Peyer's patch (tissue), 4 donors: Measurements from ENCODE around the gene DGCR8. TPM values are rescaled to one million over a fixed set of nuclear protein-coding genes. Genes with fewer than 3 reads are reported as not detected.

ENCODE experiments used
- DNase-seq, 3 donors: peaks; one replicate each; pipeline ENCODE4 v3.0.0-alpha.2; 2017 to 2019
- H3K27ac ChIP-seq, 4 donors: fragments of 200-600 bp; sonication (generic); one replicate each; pipeline ENCODE4 v1.5.1; 2016 to 2019
- H3K27me3 ChIP-seq, 2 donors: fragments of 200-600 bp; sonication (generic); one replicate each; pipeline ENCODE4 v1.5.1; 2019
- H3K36me3 ChIP-seq, 3 donors: fragments of 200-600 bp; sonication (generic); one replicate each; pipeline ENCODE4 v1.5.1; 2016 to 2019
- H3K4me1 ChIP-seq, 4 donors: fragments of 200-600 bp; sonication (generic); one replicate each; pipeline ENCODE4 v1.5.1; 2016 to 2019
- H3K4me3 ChIP-seq, 4 donors: fragments of 200-600 bp; sonication (generic); 1 replicate in 3 of 4; 2 replicates in 1 of 4; pipeline ENCODE4 v1.5.1; 2016 to 2019; ENCODE audit warnings: mild to moderate bottlenecking in 1 of 4
- H3K9me3 ChIP-seq, 4 donors: fragments of 200-600 bp; sonication (generic); one replicate each; pipeline ENCODE4 v1.5.1; 2016 to 2019; ENCODE audit warnings: mild to moderate bottlenecking in 1 of 4
- POLR2A ChIP-seq, 2 donors: fragments of 450-650 bp; IDR thresholded peaks; one replicate each; pipeline ENCODE4 v1.5.1; 2017; ENCODE audit warnings: antibody characterized with exemption in 2 of 2, mild to moderate bottlenecking in 2 of 2, moderate library complexity in 2 of 2
- total RNA-seq, 4 donors: library from RNA; depleted of rRNA; stranded (reverse); fragments of >200 nt; gene quantifications; one replicate each; pipeline ENCODE4 v1.1.0, GENCODE V29; 2016
- TF ChIP-seq, protein P1 (sequence below), 6 experiments: fragments of 450-650 bp in 4 of 6; fragments of 200-600 bp in 2 of 6; sonication (generic) in 1 of 6; IDR thresholded peaks; one replicate each; pipeline ENCODE4 v1.5.1; 2017 to 2019; ENCODE audit warnings: antibody characterized with exemption in 6 of 6, mild to moderate bottlenecking in 3 of 6, moderate library complexity in 1 of 6

DGCR8 gene
- total RNA-seq, 4 donors from 2014 or later = 40.6 to 138 (median 64.9) TPM

DNA sequence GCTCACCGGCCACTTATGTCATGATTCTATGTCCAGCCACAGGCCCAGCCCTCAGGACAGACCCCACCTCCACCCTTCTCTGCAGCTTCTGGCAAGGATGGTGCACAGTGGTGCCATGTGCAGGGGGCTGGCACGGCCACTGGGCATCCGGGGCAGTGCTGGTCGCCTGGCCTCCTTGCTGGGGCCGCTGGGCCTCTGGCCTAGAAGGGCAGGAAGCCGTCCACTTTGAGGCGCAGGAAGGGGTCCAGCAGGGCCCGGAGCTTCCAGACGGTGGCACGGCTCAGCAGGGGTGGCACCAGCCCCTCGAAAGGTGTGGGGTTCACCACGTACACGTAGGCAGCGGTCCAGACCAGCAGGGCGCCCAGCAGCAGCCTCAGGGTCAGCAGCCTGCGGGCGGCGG lies 68.4 kb downstream of the DGCR8 start:
- DNase-seq = no peak
- TF ChIP-seq, protein P1, sequence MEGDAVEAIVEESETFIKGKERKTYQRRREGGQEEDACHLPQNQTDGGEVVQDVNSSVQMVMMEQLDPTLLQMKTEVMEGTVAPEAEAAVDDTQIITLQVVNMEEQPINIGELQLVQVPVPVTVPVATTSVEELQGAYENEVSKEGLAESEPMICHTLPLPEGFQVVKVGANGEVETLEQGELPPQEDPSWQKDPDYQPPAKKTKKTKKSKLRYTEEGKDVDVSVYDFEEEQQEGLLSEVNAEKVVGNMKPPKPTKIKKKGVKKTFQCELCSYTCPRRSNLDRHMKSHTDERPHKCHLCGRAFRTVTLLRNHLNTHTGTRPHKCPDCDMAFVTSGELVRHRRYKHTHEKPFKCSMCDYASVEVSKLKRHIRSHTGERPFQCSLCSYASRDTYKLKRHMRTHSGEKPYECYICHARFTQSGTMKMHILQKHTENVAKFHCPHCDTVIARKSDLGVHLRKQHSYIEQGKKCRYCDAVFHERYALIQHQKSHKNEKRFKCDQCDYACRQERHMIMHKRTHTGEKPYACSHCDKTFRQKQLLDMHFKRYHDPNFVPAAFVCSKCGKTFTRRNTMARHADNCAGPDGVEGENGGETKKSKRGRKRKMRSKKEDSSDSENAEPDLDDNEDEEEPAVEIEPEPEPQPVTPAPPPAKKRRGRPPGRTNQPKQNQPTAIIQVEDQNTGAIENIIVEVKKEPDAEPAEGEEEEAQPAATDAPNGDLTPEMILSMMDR (IDR thresholded peaks at IDR 0.05) = no peak
- TF ChIP-seq POLR2A (IDR thresholded peaks at IDR 0.05) = no peak
- Histone ChIP-seq H3K27ac (no peak overlapping the region), H3K36me3 (no peaks in the 10 kb centered on the region), H3K4me1 (no peaks in the 10 kb centered on the region), H3K9me3 (no peaks in the 10 kb centered on the region), H3K4me3 (no peak overlapping the region), H3K27me3 (no peaks in the 10 kb centered on the region)

DNA sequence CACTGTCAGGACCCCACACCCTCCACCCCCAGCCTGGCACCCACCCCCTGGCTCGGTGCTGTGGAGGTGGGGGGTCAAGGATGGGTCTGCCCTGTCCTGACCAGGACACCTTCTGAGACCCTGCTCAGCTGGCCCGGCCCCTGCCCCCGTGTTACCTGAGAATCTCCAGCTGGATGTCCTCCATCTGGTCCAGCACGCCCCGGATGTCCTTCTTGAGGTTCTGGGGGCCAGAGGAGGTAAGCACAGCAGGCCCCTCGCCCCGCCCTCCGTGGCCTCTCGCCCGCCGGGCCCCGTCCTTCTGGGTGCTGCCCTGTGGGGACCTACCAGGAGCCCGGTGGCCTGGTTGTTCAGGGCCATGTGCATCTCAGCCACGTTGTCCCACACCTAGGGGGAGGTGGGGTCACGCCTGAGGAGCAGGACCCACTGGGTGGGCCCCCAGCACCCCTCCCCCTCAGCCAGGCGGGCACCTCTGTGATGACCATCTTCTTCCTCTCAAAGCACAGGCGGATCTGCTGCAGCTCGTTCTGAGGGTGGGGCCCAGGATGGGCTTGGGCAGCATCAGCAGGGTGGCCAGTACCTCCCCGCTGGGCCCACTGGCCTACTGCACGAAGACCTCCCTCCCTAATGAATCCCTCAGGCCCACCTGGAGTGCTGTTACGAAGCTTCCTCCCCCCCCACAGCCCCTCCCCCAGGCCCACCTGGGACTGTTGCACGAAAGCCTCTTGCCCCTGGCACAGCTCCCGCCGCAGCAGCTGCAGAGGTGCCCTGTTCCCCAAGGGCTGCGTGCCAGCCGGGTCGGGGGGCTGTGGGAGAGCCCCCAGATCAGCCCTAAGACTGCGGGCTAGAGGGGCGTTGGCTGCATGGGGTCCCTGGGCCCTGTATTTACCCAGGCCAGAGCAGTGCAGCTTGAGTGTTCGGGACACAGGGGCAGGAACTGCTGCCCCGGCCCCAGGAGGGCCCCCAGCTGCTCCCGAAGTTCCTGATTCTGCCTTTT lies 69.5 kb downstream of the DGCR8 start:
- no peaks in the 10 kb centered on the region for H3K4me1 ChIP-seq
- no peaks in the 10 kb centered on the region for H3K9me3 ChIP-seq
- no peak for TF ChIP-seq POLR2A (IDR thresholded peaks at IDR 0.05)
- TF ChIP-seq, protein P1 (IDR thresholded peaks at IDR 0.05) = no peak
- no peaks in the 10 kb centered on the region for H3K27me3 ChIP-seq
- DNase-seq = no peak
- no peak overlapping the region for H3K27ac ChIP-seq
- no peak overlapping the region for H3K4me3 ChIP-seq
- H3K36me3 ChIP-seq = no peaks in the 10 kb centered on the region

DNA sequence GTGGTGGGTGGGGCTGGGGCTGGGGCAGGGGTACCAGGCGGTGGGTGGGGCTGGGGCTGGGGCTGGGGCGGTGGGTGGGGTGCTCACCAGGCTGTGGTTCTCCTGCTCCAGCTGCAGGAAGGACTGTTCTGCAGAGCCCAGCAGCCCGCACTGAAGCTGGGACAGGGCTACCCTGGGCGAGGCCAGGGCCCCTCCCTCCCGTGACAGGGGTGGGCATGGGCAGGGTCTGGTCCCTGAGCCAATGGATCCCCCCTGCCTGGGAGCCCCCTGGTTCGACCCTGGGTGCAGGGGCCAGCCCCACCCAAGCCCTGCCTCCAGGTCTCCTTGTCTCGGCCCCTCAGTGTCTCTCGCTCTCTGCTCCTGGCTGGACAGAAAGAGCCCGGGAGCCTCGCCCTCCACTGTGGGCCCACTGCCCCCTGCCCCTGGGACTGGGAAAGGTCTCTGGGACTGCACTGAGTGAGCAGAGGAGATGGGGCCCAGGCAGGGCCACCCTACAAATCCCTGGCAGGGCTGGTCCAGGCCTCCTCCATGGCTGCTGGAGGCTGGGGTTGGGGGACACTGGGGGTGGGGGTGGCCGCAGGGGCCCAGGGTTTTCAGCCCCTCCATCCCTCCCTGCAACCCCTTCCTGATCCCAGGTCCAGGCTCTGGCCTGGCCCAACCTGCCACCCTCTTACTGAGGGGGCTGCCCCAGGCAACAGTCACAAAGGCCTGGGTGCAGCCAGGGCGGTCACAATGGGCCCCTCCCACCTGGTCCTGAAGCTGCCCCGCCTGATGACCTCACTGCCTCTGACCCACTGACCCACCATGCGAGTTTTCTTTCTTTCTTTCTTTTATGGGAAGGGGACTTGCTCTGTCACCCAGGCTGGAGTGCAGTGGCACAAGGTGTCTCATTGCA lies 70.6 kb downstream of the DGCR8 start, which contains the start of gene CCDC188:
TSS of gene CCDC188 (minus strand) at position 675 of the 895 bp plus-strand sequence. CDS start at position 606, 69 bp downstream.
- no peak for DNase-seq
- H3K9me3 ChIP-seq = no peaks in the 10 kb centered on the region
- H3K36me3 ChIP-seq = no peaks in the 10 kb centered on the region
- no peaks in the 10 kb centered on the region for H3K27me3 ChIP-seq
- no peak within 1 kb of the TSS for H3K4me3 ChIP-seq
- H3K27ac ChIP-seq = no peak within 1 kb of the TSS
- H3K4me1 ChIP-seq = no peaks in the 10 kb centered on the region
- no peak for TF ChIP-seq POLR2A (IDR thresholded peaks at IDR 0.05)
- TF ChIP-seq, protein P1 (IDR thresholded peaks at IDR 0.05) = no peak

- Histone ChIP-seq H3K27me3 (no peaks in the 10 kb centered on the region), H3K4me3 (no peak overlapping the region), H3K9me3 (no peaks in the 10 kb centered on the region), H3K36me3 (no peaks in the 10 kb centered on the region), H3K4me1 (no peaks in the 10 kb centered on the region), H3K27ac (no peak overlapping the region)
- no peak for DNase-seq
- TF ChIP-seq, protein P1 (IDR thresholded peaks at IDR 0.05) = no peak
- no peak for TF ChIP-seq POLR2A (IDR thresholded peaks at IDR 0.05)
Observed at GRCh38 chr22:20151276-20151588, 71.2 kb downstream of the DGCR8 start.

- H3K27ac ChIP-seq = no peak overlapping the region
- no peak for DNase-seq
- TF ChIP-seq POLR2A (IDR thresholded peaks at IDR 0.05) = no peak
- TF ChIP-seq, protein P1 (IDR thresholded peaks at IDR 0.05) = no peak
Observed at GRCh38 chr22:20152464-20152890, 72.4 kb downstream of the DGCR8 start.

More at GRCh38 chr22:20152464-20152890, 72.4 kb downstream of the DGCR8 start:
- H3K9me3 ChIP-seq = no peaks in the 10 kb centered on the region
- no peak overlapping the region for H3K4me3 ChIP-seq
- no peaks in the 10 kb centered on the region for H3K36me3 ChIP-seq
- H3K4me1 ChIP-seq = no peaks in the 10 kb centered on the region
- H3K27me3 ChIP-seq = no peaks in the 10 kb centered on the region
